Gastrocnemius medialis (tissue), 4 donors: ENCODE results near the gene HMCN2.

Experiments used
- CTCF ChIP-seq, 5 experiments: fragments of 450-650 bp in 3 of 5; fragments of 200-600 bp in 2 of 5; sonication (generic) in 2 of 5; IDR thresholded peaks in 4 of 5; conservative IDR thresholded peaks in 1 of 5; 1 replicate in 4 of 5; 2 replicates in 1 of 5; pipeline ENCODE4 v1.5.1; 2016 to 2019; ENCODE audit warnings: antibody characterized with exemption in 5 of 5, mild to moderate bottlenecking in 3 of 5, moderate library complexity in 3 of 5
- POLR2A ChIP-seq, 2 donors: fragments of 450-650 bp; IDR thresholded peaks; one replicate each; pipeline ENCODE4 v1.6.1; 2017; ENCODE audit warnings: antibody characterized with exemption in 2 of 2, mild to moderate bottlenecking in 2 of 2, moderate library complexity in 2 of 2

- TF ChIP-seq CTCF (IDR thresholded peaks at IDR 0.05 in 4 of 5, conservative IDR thresholded peaks at IDR 0.05 in 1 of 5), result no peak
- TF ChIP-seq POLR2A (IDR thresholded peaks at IDR 0.05), result no peak
Measured at GRCh38 chr9:130297371-130297770, 31.8 kb downstream of the HMCN2 start.
